Effector CD4-positive, alpha-beta T cell (primary cell): ENCODE measurements around the gene PTMS.

ENCODE experiments used
- DNase-seq: peaks from one replicate; pipeline ENCODE4 v3.0.0-alpha.2; 2020

Gene PTMS

DNA sequence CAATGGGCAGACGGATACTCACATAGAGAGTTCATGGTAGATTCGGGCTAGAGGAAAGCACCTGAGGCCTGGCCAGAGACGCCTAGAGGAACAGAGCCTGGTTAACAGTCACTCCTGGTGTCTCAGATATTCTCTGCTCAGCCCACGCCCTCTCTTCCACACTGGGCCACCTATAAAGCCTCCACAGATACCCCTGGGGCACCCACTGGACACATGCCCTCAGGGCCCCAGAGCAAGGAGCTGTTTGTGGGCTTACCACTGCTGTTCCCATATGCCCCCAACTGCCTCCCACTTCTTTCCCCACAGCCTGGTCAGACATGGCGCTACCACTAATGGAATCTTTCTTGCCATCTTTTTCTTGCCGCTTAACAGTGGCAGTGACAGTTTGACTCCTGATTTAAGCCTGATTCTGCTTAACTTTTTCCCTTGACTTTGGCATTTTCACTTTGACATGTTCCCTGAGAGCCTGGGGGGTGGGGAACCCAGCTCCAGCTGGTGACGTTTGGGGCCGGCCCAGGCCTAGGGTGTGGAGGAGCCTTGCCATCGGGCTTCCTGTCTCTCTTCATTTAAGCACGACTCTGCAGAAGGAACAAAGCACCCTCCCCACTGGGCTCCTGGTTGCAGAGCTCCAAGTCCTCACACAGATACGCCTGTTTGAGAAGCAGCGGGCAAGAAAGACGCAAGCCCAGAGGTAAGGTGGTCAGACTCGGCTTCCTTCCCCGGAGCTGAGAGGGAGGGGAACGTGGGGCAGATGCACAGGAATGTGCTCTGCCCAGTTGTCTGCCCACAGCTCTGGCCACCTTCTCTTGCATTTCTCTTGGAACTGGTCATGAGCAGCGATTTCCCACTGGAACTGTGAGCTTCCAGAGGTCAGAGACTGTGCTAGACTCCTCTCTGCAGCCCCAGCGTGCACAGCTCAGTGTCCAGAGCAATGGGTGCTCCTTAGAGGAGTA, 23.1 kb downstream of the PTMS start, which contains the start of gene CD4:
TSS of gene CD4 (plus strand) at position 557 of the 953 bp plus-strand sequence. CDS start 10,611 bp downstream, outside the sequence.
- peak; percentile 51 for DNase-seq

DNA sequence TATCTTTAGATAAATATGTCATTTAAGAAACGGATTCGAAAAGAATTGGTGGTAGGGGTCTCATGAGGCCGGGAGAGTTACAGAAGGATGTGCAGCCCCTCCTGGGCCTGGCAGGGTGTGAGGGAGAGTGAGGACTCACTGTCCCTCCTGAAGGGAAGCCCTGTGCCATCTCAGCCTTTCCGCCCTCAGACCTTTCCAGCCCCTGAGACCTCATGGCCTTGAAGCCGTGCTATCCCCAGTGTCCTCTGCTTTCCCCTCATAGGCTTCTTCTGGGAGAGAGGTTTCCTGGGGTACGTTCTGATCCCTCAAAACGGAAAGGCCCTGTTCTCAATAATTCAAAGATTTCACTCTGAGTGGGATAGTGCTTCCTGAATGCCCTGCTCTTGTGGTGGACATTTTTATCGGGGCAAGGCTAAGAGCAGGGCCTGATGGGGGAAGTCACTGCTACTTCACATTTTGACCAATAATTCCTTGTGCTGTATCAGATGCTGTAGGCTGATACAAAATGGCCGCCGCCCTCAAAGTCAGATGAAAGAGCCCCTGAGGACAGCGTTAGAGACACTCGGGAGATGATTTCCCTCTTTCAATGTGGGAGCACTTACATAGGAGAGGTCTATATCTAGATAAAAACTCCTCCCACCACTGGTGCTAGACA, 24.5 kb downstream of the PTMS start:
- peak; percentile 40 for DNase-seq

DNA sequence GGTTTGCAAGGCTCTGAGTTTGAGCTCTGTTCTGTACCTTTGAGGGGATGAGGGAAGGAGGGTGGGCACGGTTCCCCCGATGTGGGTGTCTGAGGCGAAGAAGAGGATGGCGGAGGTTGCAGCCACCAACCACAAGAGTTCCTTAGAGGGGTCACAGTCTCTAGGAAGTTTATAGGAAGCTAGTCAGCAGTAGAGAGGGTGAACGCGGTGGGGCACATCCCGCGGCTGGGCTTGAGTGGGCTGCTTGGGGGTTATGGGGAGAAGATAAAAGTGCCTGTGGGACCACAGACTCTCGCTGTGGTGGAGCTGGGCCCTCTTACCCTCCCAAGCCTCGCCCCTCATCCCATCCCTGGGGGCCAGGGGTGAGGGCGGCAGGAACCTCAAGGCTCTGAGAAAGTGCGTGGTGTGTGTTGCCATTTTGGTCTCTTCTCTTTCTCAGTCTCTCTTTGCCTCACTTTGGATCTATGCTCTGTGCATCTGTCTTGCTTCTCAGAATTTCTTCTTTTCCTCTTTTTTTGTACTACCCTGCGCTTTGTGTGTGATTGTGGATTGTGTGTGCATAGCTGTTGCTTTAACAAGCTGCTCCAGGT, 25.9 kb downstream of the PTMS start:
- no peak for DNase-seq

DNA sequence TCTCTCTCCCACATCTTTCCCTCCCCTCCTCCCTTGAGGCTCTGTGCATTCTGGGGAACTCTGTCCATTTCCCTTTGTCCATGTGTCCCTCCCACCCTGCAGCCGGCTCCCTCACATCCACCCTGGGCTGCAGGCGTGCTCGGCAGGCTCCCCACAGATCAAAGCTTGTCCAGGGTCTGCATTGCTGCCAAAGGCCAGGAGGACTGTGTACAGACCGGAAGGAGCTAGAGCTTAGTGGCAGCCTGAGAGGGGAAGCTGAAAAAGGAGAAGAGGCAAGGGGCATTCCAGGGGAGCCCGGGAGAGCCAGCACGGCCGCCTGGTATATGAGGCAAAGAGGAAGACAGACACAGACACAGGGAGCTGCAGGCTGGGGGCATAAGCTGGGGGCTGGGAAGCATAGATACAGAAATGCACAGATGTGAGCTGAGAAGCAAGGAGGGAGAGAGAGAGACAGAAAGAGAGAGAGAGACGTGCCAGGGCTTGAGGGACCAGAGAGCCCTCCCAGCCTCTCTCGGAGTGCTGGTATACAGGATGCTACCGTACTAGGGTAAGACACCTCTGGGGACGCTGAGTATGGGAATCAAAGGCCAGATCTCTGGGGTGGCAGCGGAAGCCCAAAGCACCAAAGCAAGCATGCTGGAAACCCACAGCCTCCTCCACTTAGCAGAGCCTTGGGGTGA, 26.5 kb downstream of the PTMS start:
- peak; percentile 28 for DNase-seq

DNA sequence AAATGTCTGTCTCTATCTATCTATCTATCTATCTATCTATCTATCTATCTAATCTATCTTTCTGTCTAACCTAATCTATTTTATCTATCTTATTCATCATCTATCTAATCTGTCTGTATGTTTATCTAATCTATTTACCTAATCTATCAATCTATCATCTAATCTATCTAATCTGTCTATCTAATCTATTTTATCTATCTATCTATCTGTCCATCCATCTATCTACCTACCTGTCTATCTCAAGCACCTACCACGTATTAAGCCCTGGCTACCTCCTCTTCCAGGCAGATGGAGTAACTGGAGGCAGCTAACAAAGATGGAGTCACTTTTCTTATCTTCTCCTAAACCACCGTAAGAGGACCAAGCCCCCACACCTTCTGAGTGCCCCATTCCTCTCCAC, 28.9 kb downstream of the PTMS start:
- no peak for DNase-seq

DNA sequence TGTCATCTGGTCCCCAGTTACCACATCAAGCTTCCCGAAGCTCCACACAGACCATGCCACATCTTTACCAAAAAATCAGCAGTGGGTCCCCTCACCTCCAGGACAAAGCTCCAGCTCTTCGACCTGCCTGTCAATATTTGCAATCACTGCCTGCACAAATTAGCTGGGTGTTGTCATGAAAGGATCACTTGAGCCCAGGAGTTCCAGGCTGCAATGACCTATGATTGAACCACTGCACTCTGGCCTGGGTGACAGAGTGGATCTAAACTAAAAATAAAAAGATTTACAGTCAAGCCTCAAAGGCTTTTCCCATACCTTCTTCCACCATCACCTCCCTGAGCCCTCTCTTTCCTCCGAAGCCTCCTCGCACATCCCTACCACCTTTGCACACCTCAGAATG, 30.4 kb downstream of the PTMS start:
- DNase-seq: no peak

DNA sequence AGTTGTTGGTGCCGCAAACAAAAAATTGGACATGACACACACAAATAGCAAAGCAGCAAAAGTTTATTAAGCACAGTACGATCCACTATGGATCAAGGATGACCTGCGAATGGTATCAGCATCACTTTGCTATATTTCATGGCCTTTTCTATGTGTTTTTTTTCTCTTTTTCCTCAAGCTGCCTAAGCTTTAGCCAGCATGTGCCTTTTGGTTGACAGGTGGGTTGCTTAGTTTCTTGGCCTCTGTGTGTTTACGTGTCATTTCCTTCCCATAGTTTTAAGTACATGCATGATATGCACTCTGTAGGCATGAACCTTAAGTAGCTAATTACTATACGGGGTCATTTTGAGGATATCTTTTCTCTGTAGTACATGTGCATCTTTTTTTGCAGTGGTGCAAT, 33.0 kb downstream of the PTMS start:
- DNase-seq: no peak

DNA sequence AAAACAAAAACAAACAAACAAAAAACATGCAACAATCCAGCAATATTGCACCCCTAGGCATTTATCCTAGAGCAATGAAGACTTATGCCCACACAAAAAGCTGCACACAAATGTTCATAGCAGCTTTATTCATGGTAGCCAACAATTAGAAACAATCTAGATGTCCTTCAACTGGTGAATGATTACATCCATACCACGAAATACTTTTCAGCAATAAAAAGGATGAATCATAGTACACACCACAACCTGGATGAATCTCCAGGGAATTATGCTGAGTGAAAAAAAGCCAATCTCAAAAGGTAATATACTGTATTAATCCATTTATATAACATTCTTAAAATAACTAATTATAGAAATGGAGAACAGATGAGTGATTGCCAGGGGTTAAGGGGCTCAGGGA, 41.0 kb downstream of the PTMS start:
- no peak for DNase-seq

DNA sequence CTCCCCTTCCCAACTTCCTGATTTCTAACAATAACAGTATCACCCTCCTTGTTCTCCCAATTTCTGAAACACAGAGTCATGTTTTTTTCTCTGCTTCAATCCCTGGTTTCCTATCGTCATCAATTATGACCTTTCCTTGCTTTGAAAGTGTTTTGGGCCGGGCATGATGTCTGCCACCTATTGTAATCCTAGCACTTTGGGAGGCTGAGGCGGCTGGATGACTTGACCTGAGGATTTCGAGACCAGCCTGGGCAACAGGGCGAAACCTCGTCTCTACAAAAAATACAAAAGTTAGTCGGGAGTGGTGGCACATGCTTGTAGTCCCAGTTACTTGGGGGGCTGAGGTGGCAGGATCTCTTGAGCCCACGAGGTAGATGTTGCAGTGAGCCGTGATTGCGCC, 42.9 kb downstream of the PTMS start:
- DNase-seq: no peak

DNA sequence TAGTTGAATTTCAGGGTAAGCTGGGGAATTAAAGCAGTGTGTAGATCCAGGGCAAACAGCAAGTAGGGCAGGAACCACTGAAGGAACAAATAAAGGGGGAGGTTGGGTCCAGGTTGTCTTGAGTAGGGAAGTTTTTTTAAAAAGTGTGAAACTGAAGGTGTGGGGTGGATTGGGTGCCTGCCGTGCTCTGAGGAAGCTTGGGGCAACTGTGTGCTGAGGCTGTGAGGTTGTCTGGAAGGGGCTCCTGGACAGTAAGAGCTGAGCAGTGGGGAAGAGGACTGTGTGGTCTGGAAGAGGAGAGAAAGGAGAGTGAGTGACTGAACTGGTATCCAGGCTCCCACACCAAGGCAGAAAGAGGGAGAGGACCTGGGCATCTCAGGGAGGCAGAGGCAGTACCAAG, 44.6 kb downstream of the PTMS start:
- DNase-seq: no peak

DNA sequence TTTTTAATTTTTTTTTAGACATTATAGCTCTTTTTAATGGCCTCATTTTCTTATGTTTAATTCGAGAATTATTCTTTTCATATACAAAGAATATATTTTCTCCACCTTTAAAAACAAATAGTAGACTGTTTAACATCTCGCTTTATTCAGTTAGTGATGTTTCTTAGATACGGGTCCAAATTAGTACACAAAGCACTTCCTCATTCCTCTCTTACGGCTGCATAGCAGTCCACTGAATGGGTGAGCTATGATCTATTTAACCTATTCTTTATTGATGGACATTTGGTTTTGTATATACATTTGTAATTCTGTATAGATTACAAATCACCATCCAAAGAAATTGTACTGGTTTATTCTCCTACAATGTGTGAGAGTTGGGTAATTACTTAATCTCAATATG, 47.2 kb downstream of the PTMS start:
- no peak for DNase-seq

DNA sequence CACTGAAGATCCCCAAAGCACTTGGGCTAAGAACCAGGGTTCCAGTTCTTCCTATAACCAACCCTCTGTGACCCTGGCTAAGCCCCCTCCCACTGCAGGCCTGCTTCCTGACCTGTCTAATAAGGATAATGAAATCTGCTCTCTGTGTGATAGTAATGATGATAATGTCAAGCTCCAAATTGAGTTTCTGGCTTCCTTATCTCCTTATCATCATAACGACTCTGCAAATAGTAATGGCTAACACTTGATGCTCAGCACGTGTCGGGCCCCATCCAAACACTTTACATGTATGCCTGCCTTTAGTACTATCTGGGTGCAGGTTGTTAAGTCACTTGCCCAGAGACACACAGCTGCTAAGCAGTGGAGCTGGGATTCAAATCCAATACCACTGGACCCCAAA, 50.4 kb downstream of the PTMS start:
- DNase-seq: no peak

DNA sequence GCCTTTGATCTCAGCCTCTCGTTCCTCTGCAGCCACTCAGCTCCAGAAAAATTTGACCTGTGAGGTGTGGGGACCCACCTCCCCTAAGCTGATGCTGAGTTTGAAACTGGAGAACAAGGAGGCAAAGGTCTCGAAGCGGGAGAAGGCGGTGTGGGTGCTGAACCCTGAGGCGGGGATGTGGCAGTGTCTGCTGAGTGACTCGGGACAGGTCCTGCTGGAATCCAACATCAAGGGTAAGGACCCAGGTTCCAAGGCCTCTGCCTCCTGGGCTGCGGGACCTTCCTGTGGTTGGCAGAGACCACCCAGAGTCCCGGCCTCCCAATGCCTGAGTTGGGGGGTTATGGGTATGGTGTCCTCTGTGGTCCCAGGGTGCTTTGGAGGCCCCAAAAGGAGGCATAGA, 50.9 kb downstream of the PTMS start:
- DNase-seq: no peak

DNA sequence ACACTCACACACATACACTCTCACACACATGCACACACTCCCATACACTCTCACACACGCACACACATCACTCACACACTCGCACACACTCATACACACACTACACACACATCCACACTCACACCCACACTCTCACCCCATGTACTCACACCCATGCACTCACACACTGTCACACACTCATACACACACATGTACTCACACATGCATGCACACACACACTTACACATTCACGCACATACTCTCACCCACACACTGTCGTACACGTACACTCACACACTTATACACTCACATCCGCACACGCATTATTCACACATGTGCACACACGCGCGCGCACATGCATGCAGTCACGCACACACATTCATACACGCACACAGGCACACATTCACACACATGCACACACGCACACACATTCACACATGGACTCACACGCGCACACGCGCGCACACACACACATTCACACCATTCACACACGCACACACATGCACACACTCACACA, 51.5 kb downstream of the PTMS start:
- no peak for DNase-seq

DNA sequence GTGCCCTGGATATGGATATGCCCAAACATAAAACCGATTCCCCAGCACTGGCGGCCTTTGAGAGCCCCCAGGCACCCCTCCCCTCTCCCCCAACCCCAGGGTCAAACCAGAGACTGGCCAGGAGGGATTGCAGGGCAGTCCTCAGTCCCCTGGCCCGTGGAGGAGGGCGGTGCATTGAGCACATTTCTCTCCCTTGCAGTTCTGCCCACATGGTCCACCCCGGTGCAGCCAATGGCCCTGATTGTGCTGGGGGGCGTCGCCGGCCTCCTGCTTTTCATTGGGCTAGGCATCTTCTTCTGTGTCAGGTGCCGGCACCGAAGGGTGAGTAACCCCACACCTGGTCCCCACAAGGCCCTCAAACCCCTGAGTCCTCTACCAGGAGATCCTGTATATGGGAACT, 52.1 kb downstream of the PTMS start:
- DNase-seq: no peak

DNA sequence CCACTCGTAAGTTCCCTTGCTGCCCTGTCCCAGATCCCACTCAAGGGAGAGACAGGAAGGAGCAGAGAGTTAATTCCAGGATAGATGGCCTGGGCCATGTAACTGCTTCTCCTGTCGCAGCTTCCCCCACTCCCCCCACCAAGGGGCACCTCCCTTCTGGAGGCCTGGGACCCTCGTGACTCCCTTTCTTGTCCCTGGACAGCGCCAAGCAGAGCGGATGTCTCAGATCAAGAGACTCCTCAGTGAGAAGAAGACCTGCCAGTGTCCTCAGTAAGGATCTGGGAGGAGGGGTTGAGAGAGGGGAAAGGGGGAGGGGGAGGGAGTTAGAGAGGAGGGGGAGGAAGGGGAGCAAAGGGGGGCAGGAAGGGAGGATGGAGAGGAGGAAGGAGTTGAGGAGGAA, 52.5 kb downstream of the PTMS start:
- DNase-seq: no peak

DNA sequence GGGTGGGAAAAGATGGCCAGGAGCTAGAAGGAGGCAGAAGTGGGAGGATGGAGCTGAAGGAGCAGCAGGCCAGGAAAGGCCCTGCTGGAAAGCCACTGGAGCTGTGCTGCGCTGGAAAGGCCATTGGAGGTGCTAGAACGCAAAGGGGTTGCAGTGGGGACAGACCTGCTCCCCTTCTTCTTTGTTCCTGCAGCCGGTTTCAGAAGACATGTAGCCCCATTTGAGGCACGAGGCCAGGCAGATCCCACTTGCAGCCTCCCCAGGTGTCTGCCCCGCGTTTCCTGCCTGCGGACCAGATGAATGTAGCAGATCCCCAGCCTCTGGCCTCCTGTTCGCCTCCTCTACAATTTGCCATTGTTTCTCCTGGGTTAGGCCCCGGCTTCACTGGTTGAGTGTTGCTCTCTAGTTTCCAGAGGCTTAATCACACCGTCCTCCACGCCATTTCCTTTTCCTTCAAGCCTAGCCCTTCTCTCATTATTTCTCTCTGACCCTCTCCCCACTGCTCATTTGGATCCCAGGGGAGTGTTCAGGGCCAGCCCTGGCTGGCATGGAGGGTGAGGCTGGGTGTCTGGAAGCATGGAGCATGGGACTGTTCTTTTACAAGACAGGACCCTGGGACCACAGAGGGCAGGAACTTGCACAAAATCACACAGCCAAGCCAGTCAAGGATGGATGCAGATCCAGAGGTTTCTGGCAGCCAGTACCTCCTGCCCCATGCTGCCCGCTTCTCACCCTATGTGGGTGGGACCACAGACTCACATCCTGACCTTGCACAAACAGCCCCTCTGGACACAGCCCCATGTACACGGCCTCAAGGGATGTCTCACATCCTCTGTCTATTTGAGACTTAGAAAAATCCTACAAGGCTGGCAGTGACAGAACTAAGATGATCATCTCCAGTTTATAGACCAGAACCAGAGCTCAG, 53.2 kb downstream of the PTMS start:
- no peak for DNase-seq

DNA sequence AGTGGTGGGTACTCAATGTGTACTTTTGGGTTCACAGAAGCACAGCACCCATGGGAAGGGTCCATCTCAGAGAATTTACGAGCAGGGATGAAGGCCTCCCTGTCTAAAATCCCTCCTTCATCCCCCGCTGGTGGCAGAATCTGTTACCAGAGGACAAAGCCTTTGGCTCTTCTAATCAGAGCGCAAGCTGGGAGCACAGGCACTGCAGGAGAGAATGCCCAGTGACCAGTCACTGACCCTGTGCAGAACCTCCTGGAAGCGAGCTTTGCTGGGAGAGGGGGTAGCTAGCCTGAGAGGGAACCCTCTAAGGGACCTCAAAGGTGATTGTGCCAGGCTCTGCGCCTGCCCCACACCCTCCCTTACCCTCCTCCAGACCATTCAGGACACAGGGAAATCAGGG, 54.0 kb downstream of the PTMS start:
- no peak for DNase-seq
